GM21447 (cell line): ENCODE results near the gene CPB2.

Source experiments
- ATAC-seq: cut with Tn5 transposase; IDR thresholded peaks from one replicate; pipeline ENCODE4 v1.9.1; 2021; ENCODE audit not compliant: unreplicated experiment

Gene CPB2, protein sequence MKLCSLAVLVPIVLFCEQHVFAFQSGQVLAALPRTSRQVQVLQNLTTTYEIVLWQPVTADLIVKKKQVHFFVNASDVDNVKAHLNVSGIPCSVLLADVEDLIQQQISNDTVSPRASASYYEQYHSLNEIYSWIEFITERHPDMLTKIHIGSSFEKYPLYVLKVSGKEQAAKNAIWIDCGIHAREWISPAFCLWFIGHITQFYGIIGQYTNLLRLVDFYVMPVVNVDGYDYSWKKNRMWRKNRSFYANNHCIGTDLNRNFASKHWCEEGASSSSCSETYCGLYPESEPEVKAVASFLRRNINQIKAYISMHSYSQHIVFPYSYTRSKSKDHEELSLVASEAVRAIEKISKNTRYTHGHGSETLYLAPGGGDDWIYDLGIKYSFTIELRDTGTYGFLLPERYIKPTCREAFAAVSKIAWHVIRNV

DNA sequence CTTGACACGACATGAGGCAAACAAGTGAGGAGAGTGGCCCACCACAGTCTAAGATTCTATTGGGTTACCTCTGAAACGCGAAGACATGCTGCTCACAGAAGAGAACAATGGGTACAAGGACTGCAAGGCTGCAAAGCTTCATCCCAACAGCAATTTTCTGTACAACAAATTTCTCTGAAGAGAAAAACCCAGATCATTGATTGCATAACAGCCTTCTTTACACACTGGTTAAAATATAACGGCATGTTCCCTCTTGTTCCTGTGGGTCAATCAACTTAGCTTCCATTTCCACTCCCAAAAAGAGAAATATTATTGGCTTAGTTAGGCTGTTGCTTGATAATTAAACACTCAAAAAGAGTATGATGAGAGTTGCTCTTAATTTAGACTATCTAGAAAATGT, at the start of gene CPB2:
Gene CPB2 (minus strand): TSS at position 166 of the 400 bp plus-strand sequence. CDS start 24 bp downstream, at position 142.
- ATAC-seq = no peak

DNA sequence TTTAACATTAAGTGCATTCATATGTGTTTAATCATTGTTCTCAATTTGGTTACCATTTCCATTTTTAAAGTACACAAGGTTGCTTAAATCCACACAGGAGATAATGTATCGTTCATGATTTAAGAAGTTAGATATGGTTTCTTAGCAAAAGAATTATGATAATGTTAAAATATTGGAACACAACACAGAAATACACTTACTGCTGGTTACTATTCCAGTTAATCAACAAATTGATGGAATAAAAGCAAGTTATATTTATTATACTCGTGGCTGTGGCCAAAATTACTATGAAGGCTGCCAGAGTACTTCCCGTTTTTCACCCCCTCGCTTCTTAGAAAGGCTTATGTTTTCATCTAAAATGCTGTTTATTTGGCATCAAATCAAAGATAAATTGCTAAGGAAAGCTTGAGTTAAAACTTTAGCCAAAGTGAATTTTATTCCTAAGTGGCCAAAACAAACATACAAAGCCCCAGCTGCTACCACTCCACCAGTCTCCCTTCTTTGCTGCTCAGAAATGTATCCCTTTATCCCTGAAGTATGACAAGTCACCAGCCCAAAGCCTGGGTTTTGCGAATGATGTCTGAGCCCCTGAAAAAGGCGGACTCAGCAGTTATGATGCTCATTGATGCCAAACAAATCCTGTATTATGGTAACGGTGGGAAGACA, 49.4 kb upstream of the CPB2 start:
- ATAC-seq = no peak

DNA sequence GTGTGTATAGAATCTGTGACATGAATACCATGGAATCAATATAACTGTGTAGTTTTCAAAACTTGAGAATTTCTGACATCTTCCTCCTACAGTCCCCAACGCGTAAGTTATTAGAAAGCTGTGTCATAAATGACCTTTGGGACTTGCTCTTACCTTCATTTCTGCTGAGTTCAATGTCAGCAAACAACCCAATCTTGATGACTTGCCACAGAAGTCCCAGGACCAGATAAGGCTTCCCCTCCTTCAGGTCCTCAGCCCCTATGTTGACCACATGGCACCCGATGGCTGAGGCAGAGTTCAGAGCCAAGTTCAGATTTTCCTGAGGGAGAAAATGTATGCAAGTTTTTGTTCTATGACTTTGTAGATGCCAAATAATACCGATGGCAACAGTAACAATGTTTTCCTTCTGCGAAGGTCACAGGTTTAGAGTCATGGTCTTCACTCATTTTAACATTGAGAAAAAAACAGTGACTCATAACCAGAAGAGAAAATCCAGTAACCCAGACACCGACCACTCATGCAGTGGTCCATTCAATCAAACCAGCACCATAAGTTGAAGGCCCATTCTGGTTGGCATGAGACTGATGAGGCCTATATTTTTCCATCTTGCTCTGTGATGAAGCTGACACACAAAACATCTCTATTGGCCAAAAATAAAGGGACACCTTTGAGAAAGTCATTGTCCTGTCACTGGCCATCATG, 47.9 kb upstream of the CPB2 start:
- no peak for ATAC-seq

DNA sequence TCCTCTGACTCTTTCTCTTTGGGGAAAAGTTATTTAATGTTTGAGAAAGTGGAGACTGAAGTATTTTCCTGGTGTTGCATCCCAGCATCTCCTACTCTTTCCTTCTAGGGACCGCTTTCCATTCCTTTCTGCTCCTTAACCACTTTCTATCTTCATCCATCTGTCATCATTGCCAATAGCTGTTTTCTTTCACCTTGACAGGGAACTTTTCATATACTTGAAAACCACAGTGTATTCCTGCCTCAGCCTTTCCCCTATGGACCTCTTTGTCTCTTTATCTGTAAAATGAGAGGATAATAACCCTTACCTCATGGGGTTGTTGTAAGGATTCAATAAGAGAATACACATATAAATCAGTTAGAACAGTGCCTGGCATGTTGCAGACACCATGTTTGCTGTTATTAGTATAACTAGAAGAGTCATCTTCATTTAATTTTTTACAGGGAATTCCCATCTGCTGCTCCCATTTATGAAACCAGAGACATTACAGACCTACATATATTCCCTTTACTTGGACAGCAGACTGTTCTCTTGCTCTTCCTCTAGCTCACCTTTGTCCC, 45.4 kb upstream of the CPB2 start:
- ATAC-seq = no peak

GRCh38 chr13:46149272-46150133, 44.7 kb upstream of the CPB2 start:
- no peak for ATAC-seq

GRCh38 chr13:46146898-46147297, 42.1 kb upstream of the CPB2 start:
- ATAC-seq = no peak

- ATAC-seq = no peak
Measured at GRCh38 chr13:46145950-46146349, 41.1 kb upstream of the CPB2 start.

- ATAC-seq = no peak
Measured at GRCh38 chr13:46145135-46145534, 40.3 kb upstream of the CPB2 start.

DNA sequence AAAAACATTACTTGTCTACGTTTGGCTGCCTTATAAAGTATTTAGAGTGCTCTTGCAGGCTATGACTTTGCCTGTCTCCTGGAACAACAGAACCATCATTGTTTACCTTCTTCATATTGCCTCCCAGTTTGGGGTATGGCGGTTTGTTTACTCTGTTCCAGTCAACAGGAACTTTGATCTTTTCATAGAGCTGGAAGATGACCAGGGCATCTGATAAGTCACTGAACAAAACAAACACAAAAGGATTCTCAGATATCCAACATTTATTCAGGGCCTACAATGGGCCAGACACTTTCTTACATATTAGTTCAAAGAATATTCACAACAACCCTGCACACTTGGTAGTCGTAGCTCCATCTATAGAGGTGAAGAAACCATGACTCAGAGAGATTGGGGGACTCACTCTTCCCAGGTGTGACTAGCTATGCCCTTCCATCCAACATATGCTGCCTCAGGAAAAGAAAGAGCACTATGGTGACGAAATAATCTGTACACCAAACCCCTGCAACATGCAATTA, 38.4 kb upstream of the CPB2 start:
- ATAC-seq = no peak

DNA sequence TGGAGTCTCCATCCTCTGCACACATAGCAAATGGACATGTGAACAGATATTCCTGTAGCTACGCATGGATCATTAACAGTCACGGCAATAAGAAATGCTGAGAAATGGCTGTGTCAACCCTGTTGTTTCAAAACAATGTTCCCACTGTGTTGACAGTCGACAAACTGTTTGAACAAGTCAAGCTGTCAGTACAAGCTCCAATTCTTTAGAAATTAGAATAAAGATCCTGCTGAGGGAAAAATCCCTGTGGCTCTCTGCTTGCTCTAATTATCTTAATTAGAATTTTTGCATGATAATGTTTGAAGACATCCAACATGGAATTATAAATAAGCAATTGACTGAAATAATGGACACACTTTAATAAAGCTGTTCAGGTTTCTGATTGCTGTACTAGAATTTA, 37.9 kb upstream of the CPB2 start:
- ATAC-seq = no peak

- ATAC-seq = no peak
Measured at GRCh38 chr13:46140044-46140443, 35.2 kb upstream of the CPB2 start.

DNA sequence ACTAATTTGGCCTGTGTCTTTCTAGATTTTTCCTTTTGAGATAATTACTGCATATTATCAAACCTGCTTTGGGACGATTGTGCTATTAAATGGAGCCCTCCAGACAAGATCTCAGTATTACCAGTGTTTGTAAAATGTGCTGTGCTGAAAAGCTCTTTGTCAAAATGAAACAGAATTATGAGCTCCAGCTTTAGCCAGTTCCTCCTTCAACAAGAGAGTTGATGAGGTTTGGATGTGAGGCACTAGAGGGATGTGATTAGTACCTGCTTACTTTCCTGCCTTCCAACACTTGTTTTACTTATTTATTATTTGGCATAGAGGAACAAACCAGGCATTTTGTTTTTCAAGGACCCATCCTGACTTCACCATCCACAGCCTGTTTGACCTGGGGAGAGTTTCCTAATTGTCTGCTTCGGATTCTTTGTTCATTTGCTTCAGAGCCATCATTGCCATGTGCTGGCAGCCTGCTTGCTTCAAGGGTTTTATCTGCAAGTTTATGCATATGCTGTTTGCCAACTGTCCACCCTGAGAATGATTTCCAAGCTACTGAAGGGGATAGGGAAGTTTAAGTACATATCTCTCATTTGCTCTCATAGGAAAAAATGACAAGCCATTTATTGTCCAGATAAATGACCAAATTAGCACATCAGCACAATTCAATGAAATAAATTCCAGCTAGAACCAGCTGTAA, 32.9 kb upstream of the CPB2 start:
- ATAC-seq = no peak

GRCh38 chr13:46136688-46137087, 31.9 kb upstream of the CPB2 start:
- ATAC-seq = no peak

DNA sequence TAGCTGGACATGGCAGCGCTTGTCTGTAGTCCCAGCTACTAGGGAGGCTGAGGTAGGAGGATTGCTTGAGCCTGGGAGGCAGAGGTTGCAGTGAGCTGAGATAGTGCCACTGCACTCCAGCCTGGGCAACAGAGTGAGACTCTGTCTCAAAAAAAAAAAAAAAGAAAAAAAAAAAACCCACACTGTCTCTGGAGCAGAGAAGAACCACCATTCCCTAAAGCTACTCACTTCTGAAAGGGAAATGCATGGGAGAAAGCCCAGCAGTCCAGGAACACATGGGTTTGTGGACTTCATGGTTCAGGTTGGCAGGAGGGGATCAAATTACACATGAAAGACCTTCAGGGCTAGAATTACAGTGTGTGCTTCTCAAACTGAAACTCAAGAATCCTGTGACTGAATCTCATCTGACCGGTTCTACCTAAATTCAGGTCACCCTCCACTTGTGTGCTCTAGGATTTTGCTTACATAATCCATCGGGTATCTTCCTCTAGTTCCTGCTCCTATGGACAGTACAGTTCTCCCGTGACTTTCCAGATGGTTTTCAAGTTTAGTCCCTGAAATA, 30.2 kb upstream of the CPB2 start:
- ATAC-seq = no peak

DNA sequence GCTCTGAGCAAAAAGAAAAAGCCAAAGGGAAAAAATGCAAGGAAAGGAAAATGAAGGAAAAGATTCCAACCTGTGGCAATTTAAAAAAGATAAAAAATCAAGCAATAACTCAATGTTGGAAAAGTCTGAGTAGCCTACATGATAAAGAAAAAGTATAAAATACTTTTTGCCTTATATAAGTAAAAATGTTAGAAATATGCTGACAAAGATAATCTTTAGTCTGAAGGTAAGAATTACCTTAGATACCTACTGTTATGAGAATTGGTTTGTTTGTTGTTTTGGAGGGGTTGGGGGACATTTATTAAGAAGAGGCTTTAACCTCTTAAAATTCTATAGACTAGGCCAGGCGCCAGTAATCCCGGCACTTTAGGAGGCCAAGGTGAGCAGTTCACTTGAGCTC, 29.7 kb upstream of the CPB2 start:
- no peak for ATAC-seq

- no peak for ATAC-seq
Measured at GRCh38 chr13:46132109-46132508, 27.3 kb upstream of the CPB2 start.

DNA sequence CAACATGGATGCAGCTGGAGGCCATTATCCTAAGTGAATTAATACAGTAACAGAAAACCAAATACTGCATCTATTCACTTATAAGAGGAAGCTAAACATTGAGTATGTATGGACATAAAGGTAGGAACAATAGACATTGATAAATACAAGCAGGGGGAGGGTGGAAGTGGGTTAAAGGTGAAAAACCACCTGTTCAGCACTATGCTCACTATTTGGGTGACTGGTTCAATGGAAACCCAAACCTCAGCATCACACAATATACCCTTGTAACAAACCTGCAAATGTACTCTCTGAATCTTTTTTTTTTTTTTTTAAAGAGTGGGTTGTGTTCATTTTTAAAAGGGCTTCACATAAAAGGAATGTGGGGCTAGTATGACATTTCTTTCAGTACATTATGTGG, 26.9 kb upstream of the CPB2 start:
- ATAC-seq = no peak

GRCh38 chr13:46129955-46130618, 25.3 kb upstream of the CPB2 start:
- no peak for ATAC-seq

DNA sequence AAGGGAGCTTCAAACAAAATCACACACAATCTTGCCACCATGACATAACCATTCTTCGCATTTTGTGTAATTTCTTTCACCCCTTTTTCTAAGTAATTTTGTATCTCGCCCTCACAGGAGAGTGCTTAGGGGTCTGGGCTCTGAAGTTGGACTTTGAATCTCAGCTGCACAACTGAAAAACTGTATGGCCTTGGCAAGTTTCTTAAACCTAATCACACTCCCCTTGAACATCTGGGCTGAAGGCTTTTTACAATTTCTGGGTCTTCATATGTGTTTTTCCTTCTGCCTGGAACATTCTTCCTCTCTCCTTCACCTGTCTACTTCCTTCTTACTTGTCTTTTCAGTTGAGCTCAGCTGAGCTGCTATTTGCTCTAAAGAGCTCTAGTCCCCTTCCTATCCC, 24.3 kb upstream of the CPB2 start:
- ATAC-seq = no peak
